Measurements from ENCODE around the gene STAG3.

DNA sequence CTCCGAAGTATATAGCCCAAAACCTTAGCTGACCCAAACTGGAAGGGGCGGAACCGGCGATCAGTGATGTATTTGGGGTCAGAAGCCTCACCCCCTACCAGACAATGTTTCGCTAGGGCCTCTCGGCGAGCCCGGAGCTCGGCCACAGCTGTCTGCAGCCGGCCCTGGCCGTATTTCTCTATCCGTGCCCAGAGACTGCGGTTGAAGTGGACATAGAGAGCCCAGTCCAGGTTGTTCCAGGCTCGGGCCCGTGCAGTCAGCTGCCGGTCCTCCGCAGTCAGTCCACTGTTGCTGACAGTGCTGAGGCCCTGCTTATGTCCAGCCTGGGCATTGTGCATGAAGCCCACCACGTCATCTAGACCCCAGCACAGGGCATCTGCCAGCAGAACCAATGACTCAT, 17.7 kb upstream of the STAG3 start:
- TF ChIP-seq, protein P1, sequence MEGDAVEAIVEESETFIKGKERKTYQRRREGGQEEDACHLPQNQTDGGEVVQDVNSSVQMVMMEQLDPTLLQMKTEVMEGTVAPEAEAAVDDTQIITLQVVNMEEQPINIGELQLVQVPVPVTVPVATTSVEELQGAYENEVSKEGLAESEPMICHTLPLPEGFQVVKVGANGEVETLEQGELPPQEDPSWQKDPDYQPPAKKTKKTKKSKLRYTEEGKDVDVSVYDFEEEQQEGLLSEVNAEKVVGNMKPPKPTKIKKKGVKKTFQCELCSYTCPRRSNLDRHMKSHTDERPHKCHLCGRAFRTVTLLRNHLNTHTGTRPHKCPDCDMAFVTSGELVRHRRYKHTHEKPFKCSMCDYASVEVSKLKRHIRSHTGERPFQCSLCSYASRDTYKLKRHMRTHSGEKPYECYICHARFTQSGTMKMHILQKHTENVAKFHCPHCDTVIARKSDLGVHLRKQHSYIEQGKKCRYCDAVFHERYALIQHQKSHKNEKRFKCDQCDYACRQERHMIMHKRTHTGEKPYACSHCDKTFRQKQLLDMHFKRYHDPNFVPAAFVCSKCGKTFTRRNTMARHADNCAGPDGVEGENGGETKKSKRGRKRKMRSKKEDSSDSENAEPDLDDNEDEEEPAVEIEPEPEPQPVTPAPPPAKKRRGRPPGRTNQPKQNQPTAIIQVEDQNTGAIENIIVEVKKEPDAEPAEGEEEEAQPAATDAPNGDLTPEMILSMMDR (IDR thresholded peaks at IDR 0.05), result no peak
- no peak for TF ChIP-seq EP300 (IDR thresholded peaks at IDR 0.05)
- no peak for TF ChIP-seq POLR2A (IDR thresholded peaks at IDR 0.05)
